Measurements from ENCODE around the gene IPO7.
"Not testable (repeated sequence)": the region's sequence is repeated elsewhere in the genome, so short reads cannot be mapped to it uniquely, and the experiment has no call there.

DNA sequence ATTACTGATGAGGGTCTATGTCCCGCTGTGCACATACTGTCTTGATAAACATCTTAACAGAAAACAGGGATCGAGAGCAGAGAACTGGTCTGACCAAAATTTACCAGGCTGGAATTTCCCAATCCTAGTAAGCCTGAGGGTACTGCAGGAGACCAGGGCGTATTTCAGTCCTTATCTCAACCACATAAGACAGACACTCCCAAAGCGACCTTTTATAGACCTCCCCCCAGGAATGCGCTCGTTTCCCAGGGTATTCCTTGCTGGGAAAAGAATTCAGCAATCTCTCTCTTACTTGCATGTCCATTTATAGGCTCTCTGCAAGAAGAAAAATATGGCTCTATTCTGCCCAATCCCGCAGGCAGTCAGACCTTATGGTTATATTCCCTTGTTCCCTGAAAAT is 67.6 kb downstream of the IPO7 start:
- TF ChIP-seq, protein P1, sequence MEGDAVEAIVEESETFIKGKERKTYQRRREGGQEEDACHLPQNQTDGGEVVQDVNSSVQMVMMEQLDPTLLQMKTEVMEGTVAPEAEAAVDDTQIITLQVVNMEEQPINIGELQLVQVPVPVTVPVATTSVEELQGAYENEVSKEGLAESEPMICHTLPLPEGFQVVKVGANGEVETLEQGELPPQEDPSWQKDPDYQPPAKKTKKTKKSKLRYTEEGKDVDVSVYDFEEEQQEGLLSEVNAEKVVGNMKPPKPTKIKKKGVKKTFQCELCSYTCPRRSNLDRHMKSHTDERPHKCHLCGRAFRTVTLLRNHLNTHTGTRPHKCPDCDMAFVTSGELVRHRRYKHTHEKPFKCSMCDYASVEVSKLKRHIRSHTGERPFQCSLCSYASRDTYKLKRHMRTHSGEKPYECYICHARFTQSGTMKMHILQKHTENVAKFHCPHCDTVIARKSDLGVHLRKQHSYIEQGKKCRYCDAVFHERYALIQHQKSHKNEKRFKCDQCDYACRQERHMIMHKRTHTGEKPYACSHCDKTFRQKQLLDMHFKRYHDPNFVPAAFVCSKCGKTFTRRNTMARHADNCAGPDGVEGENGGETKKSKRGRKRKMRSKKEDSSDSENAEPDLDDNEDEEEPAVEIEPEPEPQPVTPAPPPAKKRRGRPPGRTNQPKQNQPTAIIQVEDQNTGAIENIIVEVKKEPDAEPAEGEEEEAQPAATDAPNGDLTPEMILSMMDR (IDR thresholded peaks at IDR 0.05), result not testable (repeated sequence)
- TF ChIP-seq EP300, POLR2AphosphoS5 (IDR thresholded peaks at IDR 0.05): not testable (repeated sequence)

Measured in suprapubic skin (tissue), 4 donors.